MV-4-11 (cell line): ENCODE results near the gene SORBS2.
"Not testable (repeated sequence)": the region's sequence is repeated elsewhere in the genome, so short reads cannot be mapped to it uniquely, and the experiment has no call there.

Experiments used
- DNase-seq: peaks from one replicate; lab custom pipeline; 2025; lab: John Stamatoyannopoulos, UW

SORBS2 gene

GRCh38 chr4:185714524-185714923 lies 97.5 kb downstream of the SORBS2 start:
- DNase-seq, result not testable (repeated sequence)

GRCh38 chr4:185713731-185714130 lies 98.3 kb downstream of the SORBS2 start:
- no peak for DNase-seq

- DNase-seq, result no peak
Observed at GRCh38 chr4:185713272-185713671, 98.7 kb downstream of the SORBS2 start.

- DNase-seq, result no peak
Observed at GRCh38 chr4:185712350-185713024, 99.5 kb downstream of the SORBS2 start.

GRCh38 chr4:185711726-185712125 lies 100.3 kb downstream of the SORBS2 start:
- DNase-seq, result no peak

GRCh38 chr4:185710487-185710995 lies 101.5 kb downstream of the SORBS2 start:
- DNase-seq, result no peak

- DNase-seq, result no peak
Observed at GRCh38 chr4:185709802-185710486, 102.0 kb downstream of the SORBS2 start.

GRCh38 chr4:185708348-185708747 lies 103.6 kb downstream of the SORBS2 start:
- DNase-seq, result no peak

GRCh38 chr4:185707622-185708021 lies 104.4 kb downstream of the SORBS2 start:
- DNase-seq, result not testable (repeated sequence)

GRCh38 chr4:185702147-185702663 lies 109.8 kb downstream of the SORBS2 start:
- no peak for DNase-seq

- no peak for DNase-seq
Observed at GRCh38 chr4:185700630-185701029, 111.4 kb downstream of the SORBS2 start.

- DNase-seq, result no peak
Observed at GRCh38 chr4:185700048-185700447, 111.9 kb downstream of the SORBS2 start.

GRCh38 chr4:185697488-185697887 lies 114.5 kb downstream of the SORBS2 start:
- no peak for DNase-seq

- no peak for DNase-seq
Observed at GRCh38 chr4:185695743-185696142, 116.3 kb downstream of the SORBS2 start.

GRCh38 chr4:185693548-185694215 lies 118.3 kb downstream of the SORBS2 start:
- no peak for DNase-seq

- DNase-seq, result no peak
Observed at GRCh38 chr4:185689407-185689806, 122.6 kb downstream of the SORBS2 start.

- DNase-seq, result no peak
Observed at GRCh38 chr4:185685804-185686203, 126.2 kb downstream of the SORBS2 start.

GRCh38 chr4:185683896-185684295 lies 128.1 kb downstream of the SORBS2 start:
- no peak for DNase-seq

GRCh38 chr4:185683222-185683621 lies 128.8 kb downstream of the SORBS2 start:
- no peak for DNase-seq

GRCh38 chr4:185682236-185682635 lies 129.8 kb downstream of the SORBS2 start:
- DNase-seq, result no peak

- no peak for DNase-seq
Observed at GRCh38 chr4:185681604-185682003, 130.4 kb downstream of the SORBS2 start.

- no peak for DNase-seq
Observed at GRCh38 chr4:185680617-185681016, 131.4 kb downstream of the SORBS2 start.

- DNase-seq, result no peak
Observed at GRCh38 chr4:185679523-185679922, 132.5 kb downstream of the SORBS2 start.
